ENCODE results near the gene RUBCNL. TPM values are rescaled to one million over a fixed set of nuclear protein-coding genes. Genes with fewer than 3 reads are reported as not detected.

The RUBCNL gene
- total RNA-seq, 1 experiment from 2014 or later = 1.9 TPM

DNA sequence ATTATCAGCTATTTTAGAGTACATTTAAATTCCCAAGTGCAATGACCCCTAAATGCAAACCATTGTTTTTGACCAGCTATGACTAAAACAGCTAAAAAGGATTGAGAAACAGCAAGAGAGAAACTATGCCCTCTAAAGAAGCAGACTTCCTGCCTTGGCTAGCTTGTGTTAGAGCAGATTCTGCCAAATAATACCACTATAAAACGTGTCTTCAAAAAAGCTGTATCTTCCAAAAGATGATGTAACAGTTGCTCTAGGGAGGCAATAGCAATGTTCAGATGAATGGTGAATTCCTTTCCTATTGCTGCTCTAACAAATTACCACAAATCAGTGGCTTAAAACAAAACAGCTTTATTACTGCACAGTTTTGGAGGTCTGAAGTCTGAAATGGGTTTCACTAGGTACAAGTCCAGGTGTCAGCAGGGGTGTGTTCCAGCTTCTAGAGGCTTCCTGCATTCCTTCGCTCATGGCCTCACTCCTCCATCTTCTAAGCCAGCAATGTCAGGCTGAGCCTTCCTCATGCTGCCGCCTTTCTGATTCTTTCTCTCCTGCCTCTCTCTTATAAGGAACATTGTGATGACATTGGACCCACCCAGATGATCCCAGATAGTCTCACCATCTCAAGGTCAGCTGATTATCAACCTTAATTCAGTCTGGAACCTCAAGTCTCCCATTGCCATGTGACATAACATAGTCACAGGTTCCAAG lies 90.8 kb downstream of the RUBCNL start:
- Mint-ChIP-seq H3K4me1 (peaks cover 11% of the 10 kb centered on the region), H3K9me3 (peaks cover 20% of the 10 kb centered on the region), H3K27me3 (ENCODE audit: low read depth) (no peaks in the 10 kb centered on the region), H3K4me3 (no peak overlapping the region), H3K27ac (no peak overlapping the region), H3K36me3 (no peaks in the 10 kb centered on the region)
- CTCF ChIA-PET = no interaction called here
- DNase-seq (ENCODE audit: low spot score) = no peak
- TF ChIP-seq ZBTB43 (CRISPR knock-in tag; IDR thresholded peaks at IDR 0.05) (no peak), ATF1 (CRISPR knock-in tag; IDR thresholded peaks at IDR 0.05) (no peak), SOX15 (CRISPR knock-in tag; IDR thresholded peaks at IDR 0.05) (no peak), CBFB (CRISPR knock-in tag; IDR thresholded peaks at IDR 0.05; ENCODE audit: low read depth) (no peak), ZNF423 (CRISPR knock-in tag; IDR thresholded peaks at IDR 0.05) (no peak), ATF2 (CRISPR knock-in tag; IDR thresholded peaks at IDR 0.05; ENCODE audit: borderline replicate concordance, low read depth) (no peak), PRRX2 (CRISPR knock-in tag; IDR thresholded peaks at IDR 0.05) (no peak), HMGA2 (CRISPR knock-in tag; IDR thresholded peaks at IDR 0.05) (no peak), RORB (CRISPR knock-in tag; IDR thresholded peaks at IDR 0.05) (no peak), ZMAT4 (CRISPR knock-in tag; IDR thresholded peaks at IDR 0.05) (no peak), TEAD1 (CRISPR knock-in tag; IDR thresholded peaks at IDR 0.05) (no peak)
- TF ChIP-seq, protein P1, sequence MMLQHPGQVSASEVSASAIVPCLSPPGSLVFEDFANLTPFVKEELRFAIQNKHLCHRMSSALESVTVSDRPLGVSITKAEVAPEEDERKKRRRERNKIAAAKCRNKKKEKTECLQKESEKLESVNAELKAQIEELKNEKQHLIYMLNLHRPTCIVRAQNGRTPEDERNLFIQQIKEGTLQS (CRISPR knock-in tag; conservative IDR thresholded peaks at IDR 0.05) = no peak
- TF ChIP-seq, protein P2, sequence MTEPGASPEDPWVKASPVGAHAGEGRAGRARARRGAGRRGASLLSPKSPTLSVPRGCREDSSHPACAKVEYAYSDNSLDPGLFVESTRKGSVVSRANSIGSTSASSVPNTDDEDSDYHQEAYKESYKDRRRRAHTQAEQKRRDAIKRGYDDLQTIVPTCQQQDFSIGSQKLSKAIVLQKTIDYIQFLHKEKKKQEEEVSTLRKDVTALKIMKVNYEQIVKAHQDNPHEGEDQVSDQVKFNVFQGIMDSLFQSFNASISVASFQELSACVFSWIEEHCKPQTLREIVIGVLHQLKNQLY (CRISPR knock-in tag; IDR thresholded peaks at IDR 0.05) = no peak
- POLR2A ChIA-PET = no interaction called here
- no peak for ATAC-seq

DNA sequence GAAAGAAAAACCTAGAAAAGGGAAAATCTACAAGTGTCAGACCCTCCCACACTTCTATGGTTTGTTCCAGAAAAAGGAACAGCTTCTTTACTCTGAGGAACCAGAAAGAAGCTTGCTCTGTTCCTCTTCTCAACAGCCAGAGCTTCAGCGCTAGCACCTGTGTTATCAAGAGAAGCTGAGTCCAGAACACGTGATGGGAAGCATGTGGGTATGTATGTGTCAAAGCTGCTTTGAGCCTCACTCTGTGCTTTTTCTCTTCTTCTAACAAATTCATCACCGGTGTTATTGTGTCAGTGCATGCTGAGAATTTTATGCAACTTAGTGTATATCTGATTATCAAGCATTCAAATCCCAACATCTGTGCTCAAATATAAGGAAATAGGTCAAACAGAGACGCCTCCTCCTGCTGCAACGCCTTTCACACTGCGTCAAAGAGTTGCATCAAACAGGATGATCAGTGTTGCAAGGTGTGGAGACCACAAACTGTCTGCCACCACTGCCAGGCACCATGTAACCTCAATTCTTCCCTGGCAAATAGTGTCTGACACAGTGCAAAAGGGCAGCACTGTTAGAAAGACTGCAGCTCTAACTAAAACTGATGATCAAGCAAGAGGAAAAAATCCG lies 91.4 kb downstream of the RUBCNL start:
- Mint-ChIP-seq H3K4me1 (peaks cover 11% of the 10 kb centered on the region), H3K27me3 (ENCODE audit: low read depth) (no peaks in the 10 kb centered on the region), H3K4me3 (no peak overlapping the region), H3K36me3 (no peaks in the 10 kb centered on the region), H3K9me3 (peaks cover 19% of the 10 kb centered on the region), H3K27ac (no peak overlapping the region)
- CTCF ChIA-PET = no interaction called here
- DNase-seq (ENCODE audit: low spot score) (no peak), ATAC-seq (no peak)
- POLR2A ChIA-PET = no interaction called here
- TF ChIP-seq CBFB (CRISPR knock-in tag; IDR thresholded peaks at IDR 0.05; ENCODE audit: low read depth) (no peak), NFYB (CRISPR knock-in tag; conservative IDR thresholded peaks at IDR 0.05; ENCODE audit: low read depth) (no peak), ATF2 (CRISPR knock-in tag; IDR thresholded peaks at IDR 0.05; ENCODE audit: borderline replicate concordance, low read depth) (no peak)

DNA sequence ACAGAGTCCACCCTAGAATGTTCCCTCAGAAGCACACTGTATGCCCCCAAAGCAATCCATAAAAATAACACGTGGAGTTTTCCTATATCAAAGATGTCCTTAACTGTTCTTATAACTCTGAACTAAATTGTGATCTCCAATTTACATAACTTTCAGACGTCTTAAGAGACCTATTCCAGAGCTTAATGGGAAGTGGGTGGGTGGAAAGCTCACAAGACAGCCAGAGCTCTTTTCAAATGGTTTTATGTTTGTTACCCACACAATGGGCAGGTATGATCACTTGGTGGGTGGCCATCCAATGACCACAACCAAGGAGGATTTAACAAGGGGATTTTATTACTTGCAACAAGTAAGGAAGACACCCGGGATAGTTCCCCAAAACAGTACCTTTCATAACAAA lies 93.6 kb downstream of the RUBCNL start:
- Mint-ChIP-seq H3K9me3 (peaks cover 4% of the 10 kb centered on the region), H3K27ac (no peak overlapping the region), H3K27me3 (ENCODE audit: low read depth) (no peaks in the 10 kb centered on the region), H3K4me1 (peaks cover 11% of the 10 kb centered on the region), H3K4me3 (no peak overlapping the region), H3K36me3 (no peaks in the 10 kb centered on the region)
- POLR2A ChIA-PET = no interaction called here
- no peak for DNase-seq (ENCODE audit: low spot score)
- no peak; the same call in 1 of the 2 replicates for ATAC-seq
- TF ChIP-seq SP1 (CRISPR knock-in tag; conservative IDR thresholded peaks at IDR 0.05) = no peak
- TF ChIP-seq TCF7 (CRISPR knock-in tag; IDR thresholded peaks at IDR 0.05; ENCODE audit: low read depth) = no peak
- TF ChIP-seq FOXK1 (CRISPR knock-in tag; IDR thresholded peaks at IDR 0.05) = no peak
- no peak for TF ChIP-seq ZNF121 (CRISPR knock-in tag; IDR thresholded peaks at IDR 0.05)
- TF ChIP-seq, protein P3, sequence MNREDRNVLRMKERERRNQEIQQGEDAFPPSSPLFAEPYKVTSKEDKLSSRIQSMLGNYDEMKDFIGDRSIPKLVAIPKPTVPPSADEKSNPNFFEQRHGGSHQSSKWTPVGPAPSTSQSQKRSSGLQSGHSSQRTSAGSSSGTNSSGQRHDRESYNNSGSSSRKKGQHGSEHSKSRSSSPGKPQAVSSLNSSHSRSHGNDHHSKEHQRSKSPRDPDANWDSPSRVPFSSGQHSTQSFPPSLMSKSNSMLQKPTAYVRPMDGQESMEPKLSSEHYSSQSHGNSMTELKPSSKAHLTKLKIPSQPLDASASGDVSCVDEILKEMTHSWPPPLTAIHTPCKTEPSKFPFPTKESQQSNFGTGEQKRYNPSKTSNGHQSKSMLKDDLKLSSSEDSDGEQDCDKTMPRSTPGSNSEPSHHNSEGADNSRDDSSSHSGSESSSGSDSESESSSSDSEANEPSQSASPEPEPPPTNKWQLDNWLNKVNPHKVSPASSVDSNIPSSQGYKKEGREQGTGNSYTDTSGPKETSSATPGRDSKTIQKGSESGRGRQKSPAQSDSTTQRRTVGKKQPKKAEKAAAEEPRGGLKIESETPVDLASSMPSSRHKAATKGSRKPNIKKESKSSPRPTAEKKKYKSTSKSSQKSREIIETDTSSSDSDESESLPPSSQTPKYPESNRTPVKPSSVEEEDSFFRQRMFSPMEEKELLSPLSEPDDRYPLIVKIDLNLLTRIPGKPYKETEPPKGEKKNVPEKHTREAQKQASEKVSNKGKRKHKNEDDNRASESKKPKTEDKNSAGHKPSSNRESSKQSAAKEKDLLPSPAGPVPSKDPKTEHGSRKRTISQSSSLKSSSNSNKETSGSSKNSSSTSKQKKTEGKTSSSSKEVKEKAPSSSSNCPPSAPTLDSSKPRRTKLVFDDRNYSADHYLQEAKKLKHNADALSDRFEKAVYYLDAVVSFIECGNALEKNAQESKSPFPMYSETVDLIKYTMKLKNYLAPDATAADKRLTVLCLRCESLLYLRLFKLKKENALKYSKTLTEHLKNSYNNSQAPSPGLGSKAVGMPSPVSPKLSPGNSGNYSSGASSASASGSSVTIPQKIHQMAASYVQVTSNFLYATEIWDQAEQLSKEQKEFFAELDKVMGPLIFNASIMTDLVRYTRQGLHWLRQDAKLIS (CRISPR knock-in tag; IDR thresholded peaks at IDR 0.05; ENCODE audit: borderline replicate concordance) = no peak
- TF ChIP-seq FOXJ3 (CRISPR knock-in tag; IDR thresholded peaks at IDR 0.05; ENCODE audit: borderline replicate concordance) = no peak
- CTCF ChIA-PET = no interaction called here

Data from WTC11 (cell line).